CD4-positive, alpha-beta T cell (primary cell): ENCODE data around the gene PTPRE. TPM values are rescaled to one million over a fixed set of nuclear protein-coding genes. Genes with fewer than 3 reads are reported as not detected.

ENCODE experiments used
- ATAC-seq: fragments of 200-7000 bp; cut with Tn5 transposase; one replicate; pipeline ENCODE4 v1.10.0; 2022; ENCODE audit warnings: mild to moderate bottlenecking; ENCODE audit not compliant: poor library complexity
- CTCF ChIA-PET: fragments of 350-600 bp; sonication (Branson Sonifier 250); formaldehyde crosslinking; loops from one replicate; lab custom pipeline; 2021; ENCODE audit warnings: antibody characterized with exemption, inconsistent platforms; lab: Charles Lee
- POLR2A ChIA-PET: fragments of 350-600 bp; sonication (Branson Sonifier 250); formaldehyde crosslinking; loops from one replicate; lab custom pipeline; 2021; ENCODE audit warnings: antibody characterized with exemption, inconsistent platforms; lab: Charles Lee
- DNase-seq, 14 experiments: peaks; one replicate each; pipeline ENCODE4 v3.0.0-alpha.2; 2013 to 2020; ENCODE audit warnings: mixed read lengths in 2 of 14
- H3K27ac ChIP-seq, 2 donors: one replicate each; pipeline versions ENCODE4 v1.5.1 to v1.7.0; 2013; ENCODE audit warnings: low read length in 2 of 2, low read depth in 1 of 2, mild to moderate bottlenecking in 1 of 2
- H3K27me3 ChIP-seq, 2 experiments: 1 replicate in 1 of 2; 2 replicates in 1 of 2; pipeline versions ENCODE4 v1.6.1 to v1.7.0; 2013; ENCODE audit warnings: low read length in 2 of 2, control low read depth in 1 of 2, mild to moderate bottlenecking in 1 of 2, moderate library complexity in 1 of 2; ENCODE audit not compliant: insufficient read depth in 2 of 2, control insufficient read depth in 1 of 2
- H3K36me3 ChIP-seq: one replicate; pipeline ENCODE4 v1.6.1; 2013; ENCODE audit warnings: low read length, control low read depth; ENCODE audit not compliant: insufficient read depth
- H3K4me1 ChIP-seq: one replicate; pipeline ENCODE4 v1.6.1; 2013; ENCODE audit warnings: low read length, control low read depth; ENCODE audit not compliant: insufficient read depth
- H3K4me3 ChIP-seq: one replicate; pipeline ENCODE4 v1.5.1; 2013; ENCODE audit warnings: mild to moderate bottlenecking, low read length, moderate library complexity
- H3K9me3 ChIP-seq, 2 experiments: 1 replicate in 1 of 2; 2 replicates in 1 of 2; pipeline versions ENCODE4 v1.6.1 to v1.7.0; 2013; ENCODE audit warnings: low read length in 2 of 2, mild to moderate bottlenecking in 2 of 2, control low read depth in 1 of 2, moderate library complexity in 1 of 2; ENCODE audit not compliant: control insufficient read depth in 1 of 2, insufficient read depth in 1 of 2
- H3K27ac Mint-ChIP-seq: one replicate; pipeline ENCODE4 v1.8.0; 2020; ENCODE audit warnings: mixed read lengths
- H3K27me3 Mint-ChIP-seq: one replicate; pipeline ENCODE4 v1.8.0; 2021; ENCODE audit warnings: mixed read lengths
- H3K36me3 Mint-ChIP-seq: one replicate; pipeline ENCODE4 v1.8.0; 2021; ENCODE audit warnings: low read depth, mixed read lengths
- H3K4me1 Mint-ChIP-seq: one replicate; pipeline ENCODE4 v1.8.0; 2021; ENCODE audit warnings: low read depth, mixed read lengths
- H3K4me3 Mint-ChIP-seq: one replicate; pipeline ENCODE4 v1.8.0; 2020; ENCODE audit warnings: mild to moderate bottlenecking, mixed read lengths
- H3K9me3 Mint-ChIP-seq: one replicate; pipeline ENCODE4 v1.8.0; 2020; ENCODE audit warnings: mixed read lengths
- intact Hi-C, 2 experiments: fragments of 100-400 bp; cut with DNase I in 1 of 2; cut with micrococcal nuclease in 1 of 2; formaldehyde crosslinking; loops; one replicate each; pipeline versions ENCODE4 v1.15.1 to v1.9.0; 2023 to 2025; cut with DNase I, micrococcal nuclease
- total RNA-seq, 174 experiments: library from RNA in 2 of 174; stranded (reverse) in 2 of 174; gene quantifications; one replicate each; pipeline ENCODE4 v1.2.3 and lab custom pipeline; 2021 to 2026
- TF ChIP-seq, protein P1 (sequence below): fragments of 200-600 bp; IDR thresholded peaks from one replicate; pipeline ENCODE4 v1.8.0; 2022; ENCODE audit warnings: antibody characterized with exemption, mild to moderate bottlenecking

The PTPRE gene
- total RNA-seq, 2 experiments from 2014 or later, result 47.6 to 55.1 TPM

- TF ChIP-seq, protein P1, sequence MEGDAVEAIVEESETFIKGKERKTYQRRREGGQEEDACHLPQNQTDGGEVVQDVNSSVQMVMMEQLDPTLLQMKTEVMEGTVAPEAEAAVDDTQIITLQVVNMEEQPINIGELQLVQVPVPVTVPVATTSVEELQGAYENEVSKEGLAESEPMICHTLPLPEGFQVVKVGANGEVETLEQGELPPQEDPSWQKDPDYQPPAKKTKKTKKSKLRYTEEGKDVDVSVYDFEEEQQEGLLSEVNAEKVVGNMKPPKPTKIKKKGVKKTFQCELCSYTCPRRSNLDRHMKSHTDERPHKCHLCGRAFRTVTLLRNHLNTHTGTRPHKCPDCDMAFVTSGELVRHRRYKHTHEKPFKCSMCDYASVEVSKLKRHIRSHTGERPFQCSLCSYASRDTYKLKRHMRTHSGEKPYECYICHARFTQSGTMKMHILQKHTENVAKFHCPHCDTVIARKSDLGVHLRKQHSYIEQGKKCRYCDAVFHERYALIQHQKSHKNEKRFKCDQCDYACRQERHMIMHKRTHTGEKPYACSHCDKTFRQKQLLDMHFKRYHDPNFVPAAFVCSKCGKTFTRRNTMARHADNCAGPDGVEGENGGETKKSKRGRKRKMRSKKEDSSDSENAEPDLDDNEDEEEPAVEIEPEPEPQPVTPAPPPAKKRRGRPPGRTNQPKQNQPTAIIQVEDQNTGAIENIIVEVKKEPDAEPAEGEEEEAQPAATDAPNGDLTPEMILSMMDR, result no peak
- Histone ChIP-seq H3K4me1 (peaks cover 10% of the 10 kb centered on the region), H3K27ac (no peak overlapping the region), H3K4me3 (no peak overlapping the region), H3K27me3 (peaks cover 6 to 7% of the 10 kb centered on the region in 2 experiments), H3K36me3 (no peaks in the 10 kb centered on the region), H3K9me3 (peaks cover 0 to under 1% of the 10 kb centered on the region in 2 experiments)
- H3K9me3 Mint-ChIP-seq, result no peaks in the 10 kb centered on the region
- H3K27ac Mint-ChIP-seq, result no peak overlapping the region
- no peak for ATAC-seq
- CTCF ChIA-PET, result interaction anchor here (1.4 kb wide), 1 partner anchor 118 kb away, joined by 3 read pairs; no protein-coding TSS in a partner anchor
- no peak for DNase-seq
- peaks cover 10% of the 10 kb centered on the region for H3K4me1 Mint-ChIP-seq
- intact Hi-C loops, result loop anchor here in 1 of 2 experiments (2.0 kb wide), 1 partner anchor 17 kb away; no protein-coding TSS in a partner anchor
- no peak overlapping the region for H3K4me3 Mint-ChIP-seq
- POLR2A ChIA-PET, result no interaction called here
- peaks cover 6% of the 10 kb centered on the region for H3K27me3 Mint-ChIP-seq
- no peaks in the 10 kb centered on the region for H3K36me3 Mint-ChIP-seq
These were observed 223.1 kb downstream of the PTPRE start for GRCh38 chr10:128130051-128130450.

Other genes with a start within 250 kb of the PTPRE start
- gene FOXI2, start 169.9 kb upstream of the PTPRE start, total RNA-seq, result not detected
- gene CLRN3, start 14.2 kb upstream of the PTPRE start, total RNA-seq, result not detected
- 1 to 10 TPM in 1 of 2 experiments, under 1 TPM in 1; 0.92 to 1.2 TPM for gene MKI67, start 219.3 kb downstream of the PTPRE start, total RNA-seq